Central memory CD8-positive, alpha-beta T cell (primary cell): Measurements from ENCODE around the gene DAAM1.

Source experiments
- ATAC-seq: fragments of 150-1000 bp; cut with Tn5 transposase; replicated peaks from 2 replicates; pipeline ENCODE4 v1.10.0; 2022; ENCODE audit warnings: mild to moderate bottlenecking, moderate FRiP score, moderate number of reproducible peaks; ENCODE audit not compliant: poor library complexity, severe bottlenecking; ENCODE audit errors: extremely low read depth
- DNase-seq, 2 donors: peaks; one replicate each; pipeline ENCODE4 v3.0.0; 2021; ENCODE audit warnings: low spot score in 2 of 2
- H3K27ac Mint-ChIP-seq: one replicate; pipeline ENCODE4 v1.8.0; 2022; ENCODE audit warnings: low read depth, mild to moderate bottlenecking, moderate library complexity, mixed read lengths
- H3K27me3 Mint-ChIP-seq: one replicate; pipeline ENCODE4 v1.8.0; 2022; ENCODE audit warnings: mixed read lengths
- H3K36me3 Mint-ChIP-seq: one replicate; pipeline ENCODE4 v1.8.0; 2022; ENCODE audit warnings: mild to moderate bottlenecking, moderate library complexity, mixed read lengths; ENCODE audit not compliant: insufficient read depth
- H3K4me1 Mint-ChIP-seq: one replicate; pipeline ENCODE4 v1.8.0; 2022; ENCODE audit warnings: mixed read lengths
- H3K4me3 Mint-ChIP-seq: one replicate; pipeline ENCODE4 v1.8.0; 2022; ENCODE audit warnings: mild to moderate bottlenecking, moderate library complexity, mixed read lengths
- H3K9me3 Mint-ChIP-seq: one replicate; pipeline ENCODE4 v1.8.0; 2022; ENCODE audit warnings: mixed read lengths

Gene DAAM1

DNA sequence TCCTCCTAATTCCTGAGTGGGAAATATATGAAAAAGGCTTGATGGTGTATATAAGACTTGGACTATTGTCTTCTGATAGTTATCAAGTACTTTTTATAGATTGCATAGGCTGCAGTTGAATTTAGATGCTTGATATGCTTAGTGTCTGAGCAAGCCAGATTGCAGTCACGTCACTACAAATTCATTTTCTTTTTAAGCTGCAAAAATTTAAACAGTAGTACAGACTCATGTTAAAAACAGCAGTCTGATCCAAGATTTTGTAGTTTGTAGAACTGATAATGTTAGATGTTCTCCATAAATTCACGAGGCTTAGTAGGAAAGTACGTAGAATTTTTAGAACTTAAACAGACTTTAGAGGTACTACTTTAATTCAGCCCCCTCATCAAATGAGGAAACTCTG, 150.3 kb downstream of the DAAM1 start:
- Mint-ChIP-seq H3K36me3 (peaks cover 8% of the 10 kb centered on the region), H3K27ac (no peak overlapping the region), H3K4me3 (no peak overlapping the region), H3K4me1 (no peaks in the 10 kb centered on the region), H3K27me3 (no peaks in the 10 kb centered on the region), H3K9me3 (no peaks in the 10 kb centered on the region)
- DNase-seq: no peak
- ATAC-seq: no peak

DNA sequence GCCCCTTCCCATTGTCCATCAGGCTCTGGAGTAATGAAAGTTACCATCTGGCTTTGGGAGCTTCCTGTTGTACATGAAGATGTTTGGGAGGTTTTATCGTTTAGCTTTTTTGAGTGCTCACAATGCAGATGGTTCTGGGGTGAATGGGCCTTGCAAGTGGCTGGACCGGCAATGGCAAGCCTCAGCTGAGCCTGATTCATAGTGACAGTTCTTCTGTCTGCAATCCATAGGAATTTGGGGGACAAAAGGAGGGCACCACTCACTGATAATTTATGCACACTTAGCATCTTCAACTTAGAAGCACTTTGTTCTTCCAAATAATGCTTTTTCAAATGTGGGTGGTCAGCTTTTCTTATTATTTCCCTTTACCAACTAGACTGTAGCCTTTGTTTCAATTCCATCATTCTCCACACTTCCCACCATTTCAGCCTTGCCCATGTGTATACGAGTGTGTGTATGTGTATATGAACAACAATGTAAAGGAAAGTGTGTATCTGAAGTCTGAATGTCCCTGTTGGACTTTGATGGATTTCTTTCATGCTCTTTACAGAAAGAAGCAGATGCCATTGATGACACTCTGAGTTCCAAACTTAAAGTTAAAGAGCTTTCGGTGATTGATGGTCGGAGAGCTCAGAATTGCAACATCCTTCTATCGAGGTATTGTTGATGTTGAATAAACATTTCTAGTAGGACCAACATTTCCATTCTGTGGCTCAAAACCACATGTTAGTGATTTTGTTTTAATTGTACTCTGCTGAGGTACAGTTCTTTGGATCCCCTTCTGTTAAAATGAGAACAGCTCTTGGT, 151.3 kb downstream of the DAAM1 start:
- H3K27me3 Mint-ChIP-seq: no peaks in the 10 kb centered on the region

GRCh38 chr14:59341858-59342477, 153.5 kb downstream of the DAAM1 start:
- no peak overlapping the region for H3K4me3 Mint-ChIP-seq
- no peaks in the 10 kb centered on the region for H3K27me3 Mint-ChIP-seq
- H3K9me3 Mint-ChIP-seq: no peaks in the 10 kb centered on the region
- H3K27ac Mint-ChIP-seq: no peak overlapping the region
- DNase-seq (no peak), ATAC-seq (no peak)
- peaks cover 6% of the 10 kb centered on the region for H3K36me3 Mint-ChIP-seq
- no peaks in the 10 kb centered on the region for H3K4me1 Mint-ChIP-seq

More for the DNA sequence above, 151.3 kb downstream of the DAAM1 start:
- Mint-ChIP-seq H3K27ac (no peak overlapping the region), H3K36me3 (peaks cover 8% of the 10 kb centered on the region), H3K9me3 (no peaks in the 10 kb centered on the region), H3K4me1 (no peaks in the 10 kb centered on the region), H3K4me3 (no peak overlapping the region)
- no peak for DNase-seq
- ATAC-seq: no peak

DNA sequence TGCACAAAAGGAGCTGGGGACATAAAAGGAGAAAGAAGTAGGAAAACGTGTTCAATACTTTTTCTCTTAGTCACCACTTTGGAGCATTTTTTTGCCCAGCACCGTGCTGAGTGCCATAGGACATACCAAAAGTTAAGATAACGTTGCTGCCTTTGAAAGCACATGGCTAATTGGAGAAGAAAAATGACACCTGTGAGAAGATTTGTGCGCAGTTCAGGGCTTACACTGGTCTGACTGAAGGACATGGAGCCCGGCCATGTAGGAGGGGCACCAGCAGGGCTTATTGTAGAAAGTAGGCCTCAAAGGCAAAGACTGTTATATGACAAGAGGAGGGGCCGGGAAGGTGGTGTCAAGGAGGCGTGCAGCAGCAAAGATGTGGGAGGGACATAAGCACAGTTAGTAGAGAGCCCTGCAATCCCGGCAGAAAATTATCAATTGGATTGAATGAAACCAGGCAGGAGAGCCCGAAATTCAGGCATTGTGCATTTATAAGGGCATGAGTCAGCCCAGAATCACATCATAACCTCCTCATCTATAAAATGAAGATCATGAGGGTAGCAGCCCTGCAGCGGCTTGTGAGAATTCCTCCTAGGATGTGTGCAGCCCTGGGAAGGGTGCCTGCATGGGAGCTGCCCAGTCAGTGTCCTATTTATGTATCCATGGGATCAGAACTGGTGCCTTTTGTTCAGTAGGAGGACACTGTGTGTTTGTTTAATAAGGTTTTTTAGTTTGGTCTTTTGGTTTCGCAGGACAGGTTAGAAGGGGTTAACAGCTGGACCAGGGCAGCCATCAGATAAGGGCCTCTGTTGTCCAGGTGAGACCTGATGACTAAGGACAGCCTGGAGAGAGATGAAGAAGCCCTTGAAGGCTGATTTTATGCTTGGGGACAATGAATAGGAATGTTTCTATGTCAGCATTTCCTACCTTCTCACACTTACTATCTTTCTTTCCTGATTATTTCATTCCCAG, 154.3 kb downstream of the DAAM1 start:
- H3K36me3 Mint-ChIP-seq: peaks cover 6% of the 10 kb centered on the region
- H3K27me3 Mint-ChIP-seq: no peaks in the 10 kb centered on the region
- ATAC-seq: no peak
- H3K4me3 Mint-ChIP-seq: no peak overlapping the region
- DNase-seq: no peak
- no peaks in the 10 kb centered on the region for H3K9me3 Mint-ChIP-seq
- H3K27ac Mint-ChIP-seq: no peak overlapping the region
- H3K4me1 Mint-ChIP-seq: no peaks in the 10 kb centered on the region

DNA sequence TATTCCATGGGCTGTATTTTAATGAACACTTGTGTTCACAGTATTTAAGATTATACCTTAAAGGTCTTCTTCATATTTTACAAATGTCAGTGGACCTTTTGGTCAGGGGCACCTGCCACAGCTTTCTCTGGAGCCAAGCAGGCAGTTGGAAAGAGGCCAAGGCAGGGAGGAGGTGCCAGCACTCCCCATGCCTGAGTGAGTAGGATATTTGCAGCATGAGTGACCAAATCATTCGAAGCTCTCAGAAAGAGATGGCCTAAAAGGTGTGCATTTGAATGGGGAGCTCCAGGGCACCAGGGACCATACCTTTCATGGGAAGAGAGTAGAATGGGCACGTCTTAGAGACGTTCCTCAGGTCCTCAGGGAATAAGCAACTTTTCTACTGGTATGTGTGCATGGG, 155.1 kb downstream of the DAAM1 start:
- Mint-ChIP-seq H3K9me3 (no peaks in the 10 kb centered on the region), H3K27me3 (no peaks in the 10 kb centered on the region)
- no peak for DNase-seq

DNA sequence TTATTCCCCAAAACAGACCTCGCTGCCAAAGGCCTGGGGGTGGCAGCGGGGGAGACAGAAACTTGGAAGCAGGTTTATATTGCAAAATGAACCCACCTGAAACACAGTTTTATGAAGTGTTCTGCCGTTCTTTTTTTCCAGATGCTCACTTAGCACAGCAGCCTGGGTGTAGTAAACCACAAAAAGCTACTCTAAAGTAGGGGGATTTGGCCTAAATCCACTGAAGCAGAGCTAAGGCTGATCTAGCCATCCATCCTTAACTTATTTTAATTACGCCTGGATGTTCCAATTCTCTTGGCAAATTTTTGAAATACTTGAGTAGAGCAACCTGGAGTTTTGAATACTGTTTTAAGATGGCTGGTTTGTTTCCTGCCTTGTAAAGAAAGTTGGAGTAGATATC, 155.5 kb downstream of the DAAM1 start:
- H3K27ac Mint-ChIP-seq: no peak overlapping the region
- H3K36me3 Mint-ChIP-seq: peaks cover 9% of the 10 kb centered on the region
- no peaks in the 10 kb centered on the region for H3K27me3 Mint-ChIP-seq
- no peak for ATAC-seq
- no peak overlapping the region for H3K4me3 Mint-ChIP-seq
- no peaks in the 10 kb centered on the region for H3K4me1 Mint-ChIP-seq
- H3K9me3 Mint-ChIP-seq: no peaks in the 10 kb centered on the region
- DNase-seq: no peak

More for the DNA sequence above, 155.1 kb downstream of the DAAM1 start:
- Mint-ChIP-seq H3K36me3 (peaks cover 9% of the 10 kb centered on the region), H3K4me3 (no peak overlapping the region), H3K4me1 (no peaks in the 10 kb centered on the region), H3K27ac (no peak overlapping the region)
- no peak for ATAC-seq

GRCh38 chr14:59344691-59345455, 156.4 kb downstream of the DAAM1 start:
- Mint-ChIP-seq H3K4me3 (no peak overlapping the region), H3K4me1 (no peaks in the 10 kb centered on the region), H3K9me3 (no peaks in the 10 kb centered on the region), H3K27me3 (no peaks in the 10 kb centered on the region), H3K36me3 (peaks cover 7% of the 10 kb centered on the region), H3K27ac (no peak overlapping the region)
- ATAC-seq: no peak
- DNase-seq: no peak

DNA sequence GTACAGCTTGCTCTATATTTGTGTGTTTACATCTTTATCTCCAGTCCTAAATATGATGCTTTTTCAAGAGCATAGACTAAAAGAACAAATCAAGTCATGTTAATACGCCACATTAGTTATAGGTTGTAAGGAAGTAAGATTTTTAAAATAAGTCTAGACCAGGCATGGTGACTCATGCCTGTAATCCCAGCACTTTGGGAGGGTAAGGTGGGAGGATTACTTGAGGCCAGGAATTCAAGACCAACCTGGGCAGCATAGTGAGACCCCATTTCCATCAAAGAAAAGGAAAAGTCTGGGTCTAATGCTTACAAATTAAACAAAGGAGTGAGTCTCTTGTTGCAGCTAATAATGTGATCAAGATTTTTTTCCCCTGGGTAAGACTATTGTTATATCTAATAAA, 157.9 kb downstream of the DAAM1 start:
- H3K9me3 Mint-ChIP-seq: no peaks in the 10 kb centered on the region
- peaks cover 3% of the 10 kb centered on the region for H3K36me3 Mint-ChIP-seq
- no peak for DNase-seq
- H3K27ac Mint-ChIP-seq: no peak overlapping the region
- no peaks in the 10 kb centered on the region for H3K27me3 Mint-ChIP-seq
- ATAC-seq: no peak
- no peaks in the 10 kb centered on the region for H3K4me1 Mint-ChIP-seq
- H3K4me3 Mint-ChIP-seq: no peak overlapping the region

- Mint-ChIP-seq H3K9me3 (no peaks in the 10 kb centered on the region), H3K27ac (no peak overlapping the region), H3K27me3 (no peaks in the 10 kb centered on the region), H3K36me3 (peaks cover 4% of the 10 kb centered on the region), H3K4me3 (no peak overlapping the region), H3K4me1 (no peaks in the 10 kb centered on the region)
- no peak for ATAC-seq
- DNase-seq: no peak
These were observed 158.5 kb downstream of the DAAM1 start for GRCh38 chr14:59346796-59347510.

GRCh38 chr14:59347511-59347900, 159.0 kb downstream of the DAAM1 start:
- H3K27ac Mint-ChIP-seq: no peak overlapping the region
- no peaks in the 10 kb centered on the region for H3K9me3 Mint-ChIP-seq
- no peaks in the 10 kb centered on the region for H3K27me3 Mint-ChIP-seq
- peaks cover 7% of the 10 kb centered on the region for H3K36me3 Mint-ChIP-seq
- no peaks in the 10 kb centered on the region for H3K4me1 Mint-ChIP-seq
- no peak for ATAC-seq
- DNase-seq: no peak
- H3K4me3 Mint-ChIP-seq: no peak overlapping the region

DNA sequence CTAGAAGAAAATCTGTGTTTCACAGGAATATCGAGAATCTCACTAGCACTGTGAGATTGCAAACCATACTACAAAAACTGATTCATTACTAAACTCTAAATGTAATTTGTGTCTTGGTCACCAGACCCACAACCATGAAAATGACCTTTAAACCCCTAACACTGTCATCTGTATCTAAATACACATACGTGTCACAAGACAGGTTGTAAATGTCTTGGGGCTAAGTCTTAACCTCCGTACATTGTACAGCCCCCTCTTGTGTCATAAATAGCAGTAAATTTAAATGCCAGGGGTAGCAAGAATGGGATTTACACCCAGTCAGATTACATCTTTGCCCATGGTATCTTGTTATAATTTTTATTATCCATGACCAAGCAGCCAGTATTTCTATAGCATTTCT, 159.4 kb downstream of the DAAM1 start:
- peaks cover 8% of the 10 kb centered on the region for H3K36me3 Mint-ChIP-seq
- H3K4me1 Mint-ChIP-seq: no peaks in the 10 kb centered on the region
- no peaks in the 10 kb centered on the region for H3K9me3 Mint-ChIP-seq
- no peak for ATAC-seq
- no peak for DNase-seq
- no peak overlapping the region for H3K4me3 Mint-ChIP-seq
- no peak overlapping the region for H3K27ac Mint-ChIP-seq
- no peaks in the 10 kb centered on the region for H3K27me3 Mint-ChIP-seq
